Measurements from ENCODE around the gene IPO5.

Gene IPO5

DNA sequence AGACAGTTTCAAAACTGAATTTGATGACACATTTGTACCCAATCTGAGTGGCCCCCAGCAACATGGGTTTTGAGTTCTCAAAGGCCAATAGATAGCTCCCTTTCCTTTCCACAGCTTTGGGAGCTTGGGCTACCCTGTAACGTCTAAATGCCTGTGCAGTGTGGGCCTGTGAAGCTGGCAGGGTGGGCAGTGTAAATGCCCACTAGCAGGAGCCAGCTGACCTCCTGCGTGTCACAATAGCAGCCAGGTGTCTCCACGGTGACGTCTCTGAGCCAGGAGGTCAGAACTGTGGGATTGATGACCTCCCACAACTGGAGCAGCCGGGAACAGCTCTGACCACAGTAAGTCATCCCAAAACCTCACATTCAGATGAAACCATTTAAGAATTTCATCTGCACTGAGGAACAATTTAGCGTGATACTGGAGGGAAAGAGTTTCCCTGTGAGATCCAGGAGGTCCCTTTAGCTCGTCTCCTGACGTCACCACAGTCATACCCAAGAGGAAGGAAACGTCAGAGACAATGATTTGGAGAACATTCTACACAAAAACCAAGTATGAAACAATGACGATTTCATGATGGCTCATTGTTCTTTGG lies at the start of gene IPO5:
Gene IPO5 (plus strand): TSS at position 300 of the 595 bp plus-strand sequence. CDS start 23,022 bp downstream, outside the sequence.
- peak; percentile 57 for DNase-seq (ENCODE audit: low read depth)

DNA sequence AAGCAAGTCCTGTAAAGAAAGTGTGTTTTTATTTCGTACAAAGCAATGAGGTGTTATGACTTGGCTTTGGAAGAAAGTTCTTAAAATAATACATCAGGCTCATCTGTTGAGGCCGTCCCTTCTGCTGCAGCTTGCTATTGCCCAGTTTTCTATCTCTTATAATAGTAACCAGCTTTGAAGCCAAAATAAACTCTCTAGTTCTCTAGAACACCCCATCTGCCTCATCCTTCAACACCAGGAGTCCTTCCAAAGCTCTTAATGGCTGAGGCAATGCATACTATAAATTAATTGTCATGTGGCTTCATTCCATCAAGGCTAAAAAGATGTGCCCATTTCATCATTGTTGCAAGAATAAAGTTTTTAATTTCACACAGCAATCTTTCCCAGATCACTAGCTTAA lies 49.4 kb upstream of the IPO5 start:
- DNase-seq (ENCODE audit: low read depth) = no peak

- DNase-seq (ENCODE audit: low read depth) = peak; percentile 24
Observed at GRCh38 chr13:97905517-97905916, 48.0 kb upstream of the IPO5 start.

GRCh38 chr13:97911311-97912138 lies 42.0 kb upstream of the IPO5 start:
- DNase-seq (ENCODE audit: low read depth) = no peak

- DNase-seq (ENCODE audit: low read depth) = no peak
Observed at GRCh38 chr13:97912139-97912535, 41.3 kb upstream of the IPO5 start.

DNA sequence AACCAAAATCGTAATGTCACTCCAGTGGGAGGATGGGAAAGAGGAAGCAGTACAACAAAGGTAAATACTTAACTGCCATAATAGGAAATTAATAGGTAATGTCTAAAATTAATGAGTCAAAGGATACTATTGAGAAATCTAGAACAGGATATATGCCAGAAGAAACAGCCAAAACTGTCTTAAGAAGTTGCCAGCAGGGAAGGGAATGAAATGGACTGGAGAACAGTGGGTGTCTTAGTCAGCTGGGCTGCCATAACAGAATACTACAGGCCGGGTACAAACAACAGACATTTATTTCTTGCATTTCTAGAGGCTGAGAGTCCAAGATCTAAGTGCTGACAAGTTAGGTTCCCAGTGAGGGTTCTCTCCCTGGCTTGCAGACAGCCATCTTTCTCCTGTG lies 40.3 kb upstream of the IPO5 start:
- no peak for DNase-seq (ENCODE audit: low read depth)

GRCh38 chr13:97914540-97914939 lies 38.9 kb upstream of the IPO5 start:
- DNase-seq (ENCODE audit: low read depth) = peak; percentile 33

GRCh38 chr13:97921176-97921816 lies 32.2 kb upstream of the IPO5 start:
- DNase-seq (ENCODE audit: low read depth) = peak; percentile 41

GRCh38 chr13:97928301-97928700 lies 25.2 kb upstream of the IPO5 start:
- no peak for DNase-seq (ENCODE audit: low read depth)

DNA sequence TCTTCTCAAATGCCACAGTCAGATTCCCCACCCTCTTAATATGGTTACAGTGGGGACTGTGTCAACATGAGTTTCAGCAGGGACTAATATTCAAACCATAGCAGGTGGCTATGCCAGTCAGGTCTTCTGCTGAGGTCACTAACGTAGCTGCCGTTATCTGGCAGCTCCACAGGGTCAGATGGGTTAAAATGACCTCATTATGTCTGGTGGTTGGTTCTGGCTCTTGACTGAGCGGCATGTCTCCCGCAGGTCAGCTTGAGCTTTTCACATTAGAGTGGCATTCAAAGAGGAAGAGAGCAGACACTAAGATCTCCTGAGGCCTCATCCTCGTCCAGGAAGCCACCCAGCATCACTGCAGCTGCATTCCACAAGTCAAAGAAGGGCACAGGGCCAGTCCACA lies 21.4 kb upstream of the IPO5 start:
- DNase-seq (ENCODE audit: low read depth) = no peak

GRCh38 chr13:97932647-97933046 lies 20.8 kb upstream of the IPO5 start:
- DNase-seq (ENCODE audit: low read depth) = no peak

DNA sequence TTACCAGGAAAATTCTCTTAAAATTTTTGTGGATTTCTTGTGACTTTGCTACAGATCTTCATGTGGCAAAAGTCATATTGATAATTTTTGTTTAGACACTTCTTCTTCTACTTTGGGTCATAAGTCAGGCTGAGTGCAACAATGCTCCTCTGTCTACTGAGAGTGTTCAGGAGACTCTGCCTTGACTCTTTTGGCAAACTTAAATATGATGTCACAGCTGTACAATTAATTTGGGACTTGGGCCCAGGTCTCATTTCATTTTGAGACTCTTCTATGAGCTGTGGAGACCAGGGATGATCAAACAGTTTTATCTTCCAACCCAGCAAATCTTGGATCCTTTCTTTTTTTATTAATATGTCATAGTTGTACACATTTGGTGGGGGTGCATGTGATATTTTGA lies 19.7 kb upstream of the IPO5 start:
- DNase-seq (ENCODE audit: low read depth) = no peak

GRCh38 chr13:97934590-97934989 lies 18.9 kb upstream of the IPO5 start:
- DNase-seq (ENCODE audit: low read depth) = peak; percentile 58

GRCh38 chr13:97935071-97935470 lies 18.4 kb upstream of the IPO5 start:
- peak; percentile 70 for DNase-seq (ENCODE audit: low read depth)

- no peak for DNase-seq (ENCODE audit: low read depth)
Observed at GRCh38 chr13:97936036-97936435, 17.4 kb upstream of the IPO5 start.

- no peak for DNase-seq (ENCODE audit: low read depth)
Observed at GRCh38 chr13:97938706-97939475, 14.6 kb upstream of the IPO5 start.

GRCh38 chr13:97944396-97945029 lies 9.0 kb upstream of the IPO5 start:
- peak; percentile 34 for DNase-seq (ENCODE audit: low read depth)

- DNase-seq (ENCODE audit: low read depth) = peak; percentile 39
Observed at GRCh38 chr13:97945342-97945741, 8.1 kb upstream of the IPO5 start.

GRCh38 chr13:97945792-97946419 lies 7.6 kb upstream of the IPO5 start:
- no peak for DNase-seq (ENCODE audit: low read depth)

DNA sequence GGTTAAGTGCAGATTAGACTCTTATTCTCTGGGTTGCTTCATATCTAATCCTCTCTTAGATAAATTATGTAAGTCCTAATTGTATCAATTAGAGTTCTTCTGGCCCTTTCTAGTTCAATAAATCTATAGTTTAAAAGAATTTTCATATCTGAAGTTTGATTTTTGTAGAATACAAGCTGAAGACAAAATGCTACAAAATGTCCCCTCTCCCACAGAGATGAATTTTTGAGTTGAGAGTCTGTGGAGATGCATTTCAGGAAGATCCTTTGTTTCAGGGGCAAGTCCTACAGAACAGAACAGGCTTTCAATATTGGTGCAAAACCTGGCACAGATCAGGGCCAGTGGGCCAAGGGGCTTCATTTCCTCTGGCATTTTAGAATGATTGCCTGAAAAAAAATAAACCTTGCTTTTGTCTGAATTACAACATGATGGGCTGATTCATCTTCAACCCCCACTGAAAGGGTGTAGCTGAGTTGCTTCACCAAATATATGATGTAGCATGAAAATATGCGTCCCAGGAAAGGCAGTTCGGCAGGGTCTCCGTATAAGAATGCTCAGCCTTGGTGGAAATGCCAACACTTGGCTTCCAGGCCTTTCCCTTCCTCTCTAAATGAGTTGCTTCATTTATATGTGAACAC lies 6.4 kb upstream of the IPO5 start:
- peak; percentile 93 for DNase-seq (ENCODE audit: low read depth)

GRCh38 chr13:97948041-97948440 lies 5.4 kb upstream of the IPO5 start:
- no peak for DNase-seq (ENCODE audit: low read depth)
